Adrenal gland (tissue), 12 donors: Measurements from ENCODE around the gene MBD3L3. TPM values are rescaled to one million over a fixed set of nuclear protein-coding genes. Genes with fewer than 3 reads are reported as not detected.
A peak's percentile ranks its signal among the peaks of the same experiment; 100 is the strongest.

Experiments
- DNase-seq, 7 donors: peaks; one replicate each; pipeline ENCODE4 v3.0.0-alpha.2; 2019 to 2020
- H3K27ac ChIP-seq, 5 donors: fragments of 200-600 bp; sonication (generic) in 4 of 5; 1 replicate in 3 of 5; 2 replicates in 2 of 5; pipeline versions ENCODE4 v1.5.1 to v1.8.0; 2016 to 2020; ENCODE audit warnings: mild to moderate bottlenecking in 1 of 5
- H3K27me3 ChIP-seq: fragments of 200-600 bp; 2 replicates; pipeline ENCODE4 v1.8.0; 2021
- H3K36me3 ChIP-seq, 2 donors: fragments of 200-600 bp; replicated peaks in 1 of 2; 1 replicate in 1 of 2; 2 replicates in 1 of 2; pipeline versions ENCODE4 v1.5.1 to v1.8.0; 2018 to 2022
- H3K4me1 ChIP-seq, 2 donors: fragments of 200-600 bp; replicated peaks in 1 of 2; 1 replicate in 1 of 2; 2 replicates in 1 of 2; pipeline versions ENCODE4 v1.5.1 to v1.8.0; 2018 to 2021
- H3K4me3 ChIP-seq, 4 donors: fragments of 200-600 bp; sonication (generic) in 3 of 4; one replicate each; pipeline ENCODE4 v1.5.1; 2016 to 2018
- H3K9me3 ChIP-seq, 3 donors: fragments of 200-600 bp; sonication (generic) in 1 of 3; replicated peaks in 1 of 3; 1 replicate in 2 of 3; 2 replicates in 1 of 3; pipeline versions ENCODE4 v1.5.1 to v1.8.0; 2016 to 2021
- POLR2A ChIP-seq, 2 donors: fragments of 450-650 bp; IDR thresholded peaks; one replicate each; pipeline ENCODE4 v1.6.1; 2017; ENCODE audit warnings: antibody characterized with exemption in 2 of 2, mild to moderate bottlenecking in 2 of 2, moderate library complexity in 1 of 2
- WGBS, 4 donors: extraction: QIAGEN DNeasy Blood & Tissue Kit in 2 of 4; methylation state at CpG; one replicate each; pipeline versions ENCODE4 v1.1.5 to v1.1.7; 2013 to 2017; 5-methylcytosine and 5-hydroxymethylcytosine counted together
- intact Hi-C, 2 donors: fragments of 100-400 bp; cut with DNase I; formaldehyde crosslinking; loops; one replicate each; pipeline versions ENCODE4 v1.14.1 to v1.15.0; 2022 to 2023
- polyA plus RNA-seq, 3 donors: library from polyadenylated mRNA; stranded (reverse); fragments of 200-250 nt in 2 of 3; fragments of 350-450 nt in 1 of 3; fragmentation: Illumina TruSeq in 1 of 3; extraction: RNeasy Lipid Tissue Mini Kit (QIAGEN cat#74804) in 1 of 3; gene quantifications; one replicate each; pipeline ENCODE4 v1.2.3, GENCODE V29; 2013 to 2014
- total RNA-seq, 9 donors: library from RNA; depleted of rRNA in 4 of 9; stranded (reverse); fragments of >200 nt in 4 of 9; fragments of 120-200 nt in 1 of 9; fragmentation: NEBNext Ultra II Directional in 1 of 9; extraction: Animal tissue kit (Norgen Biotek cat#: 25700) in 1 of 9; gene quantifications; one replicate each; pipeline versions ENCODE4 v1.1.0 to v1.2.4, GENCODE V29; 2013 to 2023
- TF ChIP-seq, protein P1 (sequence below), 6 experiments: fragments of 450-650 bp in 4 of 6; fragments of 200-600 bp in 2 of 6; sonication (generic) in 1 of 6; IDR thresholded peaks; 1 replicate in 5 of 6; 2 replicates in 1 of 6; pipeline versions ENCODE4 v1.5.1 to v1.8.0; 2016 to 2021; ENCODE audit warnings: antibody characterized with exemption in 6 of 6, mild to moderate bottlenecking in 2 of 6, moderate library complexity in 1 of 6
- donor health status: healthy with polysubstance abuse.
- donor health status: Bipolar disorder and iron deficiency.
- donor health status: DM: yes; HTN: yes; CAD: no.
- donor health status: DM: no; HTN: no; CAD: no.
- donor health status: DM: no; HTN: no; CAD: no.
- donor health status: DM: yes; HTN: yes; CAD: no.

MBD3L3 gene
- total and polyA plus RNA-seq, 12 donors, result not detected

DNA sequence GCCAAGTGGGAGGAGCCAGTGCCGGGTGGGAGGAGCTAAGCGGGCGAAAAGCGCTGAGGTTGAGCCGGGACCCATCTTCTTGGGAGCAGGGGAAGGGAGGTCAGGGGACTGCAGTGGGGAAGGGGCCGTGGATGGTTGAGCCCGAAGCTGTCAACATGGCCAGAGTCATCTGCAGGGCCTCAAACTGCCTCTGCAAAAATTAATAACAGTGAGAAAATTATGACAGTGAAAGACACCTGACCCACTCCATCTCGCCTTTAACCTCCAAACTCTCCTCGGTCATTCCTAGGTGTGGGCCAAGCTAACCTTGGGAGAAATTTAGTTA is 41.1 kb upstream of the MBD3L3 start:
- Histone ChIP-seq H3K27ac (peak overlapping the region; percentile 86 to 95 (median 92)), H3K4me3 (peak overlapping the region in 2 of 4 donors; percentile 43 to 78), H3K9me3 (no peaks in the 10 kb centered on the region), H3K4me1 (peaks cover 6% of the 10 kb centered on the region in 2 donors), H3K36me3 (no peaks in the 10 kb centered on the region), H3K27me3 (no peaks in the 10 kb centered on the region)
- no peak for DNase-seq
- intact Hi-C loops, result no loop called here
- TF ChIP-seq POLR2A (IDR thresholded peaks at IDR 0.05), result no peak
- TF ChIP-seq, protein P1, sequence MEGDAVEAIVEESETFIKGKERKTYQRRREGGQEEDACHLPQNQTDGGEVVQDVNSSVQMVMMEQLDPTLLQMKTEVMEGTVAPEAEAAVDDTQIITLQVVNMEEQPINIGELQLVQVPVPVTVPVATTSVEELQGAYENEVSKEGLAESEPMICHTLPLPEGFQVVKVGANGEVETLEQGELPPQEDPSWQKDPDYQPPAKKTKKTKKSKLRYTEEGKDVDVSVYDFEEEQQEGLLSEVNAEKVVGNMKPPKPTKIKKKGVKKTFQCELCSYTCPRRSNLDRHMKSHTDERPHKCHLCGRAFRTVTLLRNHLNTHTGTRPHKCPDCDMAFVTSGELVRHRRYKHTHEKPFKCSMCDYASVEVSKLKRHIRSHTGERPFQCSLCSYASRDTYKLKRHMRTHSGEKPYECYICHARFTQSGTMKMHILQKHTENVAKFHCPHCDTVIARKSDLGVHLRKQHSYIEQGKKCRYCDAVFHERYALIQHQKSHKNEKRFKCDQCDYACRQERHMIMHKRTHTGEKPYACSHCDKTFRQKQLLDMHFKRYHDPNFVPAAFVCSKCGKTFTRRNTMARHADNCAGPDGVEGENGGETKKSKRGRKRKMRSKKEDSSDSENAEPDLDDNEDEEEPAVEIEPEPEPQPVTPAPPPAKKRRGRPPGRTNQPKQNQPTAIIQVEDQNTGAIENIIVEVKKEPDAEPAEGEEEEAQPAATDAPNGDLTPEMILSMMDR (IDR thresholded peaks at IDR 0.05), result no peak
- WGBS, 4 donors, result 7 to 11% (median 11%) methylated on average over 6 to 9 of the region's 9 CpGs

DNA sequence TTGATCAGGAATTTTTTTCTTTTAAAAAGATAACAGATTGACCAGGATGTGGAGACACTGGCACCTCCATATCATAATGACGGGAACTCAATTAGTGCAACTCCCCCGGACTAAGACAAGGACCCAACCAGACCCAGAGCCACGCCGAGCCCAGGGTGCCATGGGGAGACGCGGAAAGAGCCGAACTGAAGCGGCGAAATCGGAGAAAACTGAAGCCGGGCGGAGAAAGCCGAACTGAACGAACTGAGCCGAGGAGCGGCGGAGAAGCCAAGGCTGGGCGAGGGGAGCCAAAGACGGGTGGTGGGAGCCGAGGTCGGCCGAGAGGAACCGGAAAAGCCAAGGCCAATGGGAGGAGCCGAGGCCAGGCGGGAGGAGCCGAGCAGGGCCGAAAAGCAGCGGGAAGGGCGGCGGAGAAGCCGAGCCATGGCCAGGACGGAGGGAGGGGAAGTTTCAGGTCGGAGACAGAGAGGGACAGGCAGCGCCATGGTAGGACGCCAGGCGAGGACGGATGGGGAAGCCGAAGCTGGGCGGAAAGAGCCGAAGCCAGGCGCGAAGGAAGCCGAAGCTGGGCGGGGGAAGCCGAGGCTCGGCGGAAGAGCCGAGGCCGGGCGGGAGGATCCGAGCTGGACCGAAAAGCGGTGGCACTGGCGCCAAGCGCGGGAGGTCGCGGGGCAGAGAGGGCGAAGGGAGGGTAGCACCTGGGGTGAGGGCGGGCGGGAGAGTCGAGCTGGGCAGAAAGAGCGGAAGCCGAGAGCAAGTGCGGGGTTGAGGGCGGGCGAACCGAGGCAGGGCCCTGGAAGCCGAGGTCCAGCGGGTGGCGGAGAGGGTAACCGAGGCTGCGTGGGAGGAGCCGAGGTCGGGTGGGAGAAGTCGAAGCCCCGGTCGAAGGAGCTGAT is 40.5 kb upstream of the MBD3L3 start:
- peak; percentile 92 to 96 (median 94) for DNase-seq
- peak in 1 of 2 donors; percentile 40 for TF ChIP-seq POLR2A (IDR thresholded peaks at IDR 0.05)
- TF ChIP-seq, protein P1 (IDR thresholded peaks at IDR 0.05), result no peak
- Histone ChIP-seq H3K27ac (peak overlapping the region; percentile 86 to 95 (median 92)), H3K4me3 (peak overlapping the region; percentile 26 to 78 (median 52)), H3K9me3 (no peaks in the 10 kb centered on the region), H3K36me3 (no peaks in the 10 kb centered on the region), H3K27me3 (no peaks in the 10 kb centered on the region), H3K4me1 (peaks cover 6% of the 10 kb centered on the region in 2 donors)
- 0 to 1% (median 0%) methylated on average over 68 to 78 of the region's 78 CpGs for WGBS, 4 donors
- intact Hi-C loops, result no loop called here

DNA sequence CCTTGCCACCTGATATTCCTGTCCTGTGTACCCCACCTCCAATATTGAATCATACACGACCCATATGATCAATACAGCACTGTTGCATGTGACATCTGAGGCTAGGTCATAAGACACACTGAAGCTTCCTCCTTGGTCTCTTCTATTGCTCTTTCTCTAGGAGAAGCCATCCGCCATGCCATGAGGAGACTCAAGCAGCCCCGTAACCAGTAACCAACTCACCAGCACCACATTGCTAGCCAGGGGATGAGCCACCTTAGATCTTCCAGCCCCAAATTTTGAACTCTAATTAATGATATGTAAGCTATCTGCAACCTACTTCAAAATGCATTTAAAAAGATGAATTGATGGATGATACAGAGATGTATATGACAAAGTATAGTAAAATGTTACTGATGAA is 39.6 kb upstream of the MBD3L3 start:
- H3K27me3 ChIP-seq, result no peaks in the 10 kb centered on the region
- no peak for TF ChIP-seq POLR2A (IDR thresholded peaks at IDR 0.05)
- TF ChIP-seq, protein P1 (IDR thresholded peaks at IDR 0.05), result no peak
- intact Hi-C loops, result no loop called here
- peaks cover 4 to 6% of the 10 kb centered on the region in 2 donors for H3K4me1 ChIP-seq
- H3K9me3 ChIP-seq, result no peaks in the 10 kb centered on the region
- DNase-seq, result peak in 1 of 7 donors; percentile 45
- 95 to 96% (median 96%) methylated on average over 3 of the region's 3 CpGs for WGBS, 4 donors
- H3K27ac ChIP-seq, result peak overlapping the region in 1 of 5 donors; percentile 92
- H3K4me3 ChIP-seq, result peak overlapping the region in 1 of 4 donors; percentile 43
- no peaks in the 10 kb centered on the region for H3K36me3 ChIP-seq

DNA sequence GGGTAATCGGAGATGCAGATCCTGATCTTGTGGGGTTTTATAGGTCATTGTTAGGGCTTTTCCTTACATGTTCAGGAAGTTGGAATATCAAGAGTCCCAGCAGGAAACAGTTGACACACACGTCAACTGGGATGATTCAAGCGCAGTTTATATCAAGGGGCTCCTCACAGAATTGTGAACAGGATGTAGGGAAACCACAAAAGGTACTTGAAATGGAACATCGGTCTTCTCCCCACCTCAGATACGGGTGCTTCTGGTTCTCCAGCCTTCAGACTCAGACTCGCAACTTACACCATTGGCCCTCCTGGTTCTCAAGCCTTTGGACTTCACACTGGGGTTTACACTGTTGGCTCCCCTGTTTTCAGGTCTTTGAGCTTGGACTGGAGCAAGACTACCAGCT is 30.5 kb upstream of the MBD3L3 start:
- no peaks in the 10 kb centered on the region for H3K4me1 ChIP-seq
- no peak overlapping the region for H3K4me3 ChIP-seq
- no peak overlapping the region for H3K27ac ChIP-seq
- peaks cover 0 to 42% (median 7%) of the 10 kb centered on the region in 3 donors for H3K9me3 ChIP-seq
- no peak for DNase-seq
- TF ChIP-seq, protein P1 (IDR thresholded peaks at IDR 0.05), result no peak
- TF ChIP-seq POLR2A (IDR thresholded peaks at IDR 0.05), result no peak
- H3K36me3 ChIP-seq, result peaks cover 0 to 1% of the 10 kb centered on the region in 2 donors
- 91 to 98% (median 94%) methylated on average over 6 of the region's 6 CpGs for WGBS, 4 donors
- no peaks in the 10 kb centered on the region for H3K27me3 ChIP-seq
- intact Hi-C loops, result no loop called here
